Mesenteric fat pad (tissue), 1 donor: ENCODE measurements around the gene GRIP1. TPM values are rescaled to one million over a fixed set of nuclear protein-coding genes. Genes with fewer than 3 reads are reported as not detected.

Experiments
- DNase-seq: peaks from one replicate; pipeline ENCODE4 v3.0.0-alpha.2; 2020; ENCODE audit warnings: low spot score
- total RNA-seq: library from RNA; stranded (reverse); fragmentation: NEBNext Ultra II Directional; extraction: Animal tissue kit (Norgen Biotek cat#: 25700); gene quantifications from one replicate; pipeline ENCODE4 v1.2.1, GENCODE V29; 2021
- donor health status: DM: yes; HTN: yes; CAD: no.

Gene GRIP1
- total RNA-seq, 1 donor from 2014 or later, result 1.6 TPM

- DNase-seq, result no peak
These were observed 281.1 kb downstream of the GRIP1 start for GRCh38 chr12:66397574-66398290.

DNA sequence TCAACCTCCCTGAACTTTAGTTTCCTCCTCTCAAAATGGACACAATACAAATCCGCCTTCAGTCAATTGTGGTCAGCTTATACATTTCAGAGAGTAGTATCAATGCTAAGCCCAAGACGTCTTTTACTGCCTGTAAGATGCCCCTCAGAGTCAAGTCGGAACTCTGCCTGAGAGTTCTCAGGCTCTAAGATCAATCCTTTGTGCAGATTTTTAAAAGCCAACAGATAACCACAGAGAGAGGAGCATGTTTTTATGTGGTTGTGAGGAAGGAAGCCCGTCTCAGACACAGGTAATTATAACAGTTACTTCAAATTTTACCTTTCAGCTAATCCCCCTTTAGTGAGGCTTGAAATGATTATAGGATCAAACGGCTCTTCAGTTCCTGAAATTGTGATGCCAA lies 285.0 kb downstream of the GRIP1 start:
- DNase-seq, result no peak

DNA sequence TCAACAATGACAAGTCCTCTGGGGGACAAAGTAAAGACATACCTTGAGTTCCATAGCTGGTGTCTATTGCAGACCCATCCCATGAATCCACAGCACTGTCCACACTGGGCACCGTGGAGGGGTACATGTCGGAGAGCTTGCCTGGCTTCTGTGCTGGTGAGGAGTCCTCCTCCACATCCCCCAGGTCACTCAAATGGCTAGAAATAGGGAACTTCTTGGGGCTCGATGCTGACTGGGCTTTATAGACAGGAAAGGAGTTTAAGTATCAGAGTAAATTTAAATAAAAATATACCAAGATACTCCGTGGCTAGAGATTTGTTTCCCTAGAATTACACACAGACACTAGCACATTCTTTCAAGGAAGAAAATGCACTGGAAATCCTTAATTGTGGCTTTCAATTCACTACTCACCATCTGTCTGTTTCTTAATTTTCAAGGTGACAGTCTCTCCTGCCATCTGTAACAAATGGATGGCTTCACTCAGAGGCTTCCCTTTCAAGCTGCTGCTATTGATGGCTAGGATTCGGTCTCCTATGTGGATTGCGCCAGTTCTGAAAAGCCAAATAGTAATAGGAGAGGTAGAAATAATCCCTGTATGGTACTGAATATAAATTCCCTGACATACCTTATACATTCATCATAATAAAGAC lies 286.5 kb downstream of the GRIP1 start:
- DNase-seq, result no peak

GRCh38 chr12:66388517-66388916 lies 290.4 kb downstream of the GRIP1 start:
- DNase-seq, result no peak

DNA sequence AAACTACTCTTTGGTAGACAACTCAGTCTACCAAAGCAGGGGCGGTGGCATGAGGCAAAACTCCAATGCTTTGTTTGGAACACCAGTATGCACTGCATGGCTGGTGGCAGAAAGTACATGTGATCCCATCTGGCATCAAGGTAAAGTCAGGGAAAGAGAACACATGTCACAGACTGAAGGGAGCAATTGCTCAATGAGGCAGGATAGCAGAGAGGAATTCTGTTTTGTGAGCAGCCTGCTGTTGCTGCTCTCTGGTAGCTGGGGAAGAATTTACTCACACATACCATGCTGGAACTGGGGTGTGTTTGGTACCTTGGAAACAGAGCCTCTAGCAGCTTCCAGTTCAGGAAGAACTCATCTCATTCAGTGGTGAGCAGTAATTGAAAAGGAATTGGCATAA lies 291.8 kb downstream of the GRIP1 start:
- DNase-seq, result no peak

DNA sequence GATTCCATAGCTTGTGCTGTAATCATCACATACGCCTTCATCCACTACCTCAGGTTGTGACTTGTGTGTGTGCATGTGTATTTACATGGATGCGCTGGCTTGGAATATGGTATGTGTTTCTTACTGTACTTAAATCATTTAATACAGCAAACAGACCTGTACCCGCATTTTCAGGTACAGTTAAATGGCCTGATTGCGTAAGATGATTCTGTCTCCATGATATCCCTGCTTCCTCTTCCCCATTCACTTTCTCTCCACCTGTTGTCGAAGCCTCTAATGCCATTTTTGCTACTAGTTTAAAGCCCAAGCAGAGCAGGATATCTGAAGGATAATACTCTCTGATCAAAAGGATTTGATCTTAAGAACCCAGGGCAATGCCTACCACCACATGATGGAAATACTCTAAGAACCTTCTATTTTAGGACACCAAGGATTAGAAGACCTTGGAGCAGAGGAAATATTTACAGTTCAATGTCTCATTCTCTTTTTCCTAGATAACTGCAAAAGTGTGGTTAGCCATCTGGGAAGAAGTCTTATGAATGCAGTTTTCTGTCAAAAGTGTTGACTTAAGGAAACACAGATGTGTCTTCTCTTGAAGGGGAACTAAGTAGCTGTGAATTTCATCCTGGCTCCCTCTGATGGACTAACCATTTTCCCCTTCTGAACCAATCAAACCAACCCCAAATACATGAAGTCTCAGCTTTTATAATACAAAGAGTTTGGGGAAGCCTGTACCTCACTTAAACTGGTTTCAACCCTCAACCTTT lies 297.9 kb downstream of the GRIP1 start:
- DNase-seq, result no peak

GRCh38 chr12:66379616-66380015 lies 299.3 kb downstream of the GRIP1 start:
- DNase-seq, result no peak

DNA sequence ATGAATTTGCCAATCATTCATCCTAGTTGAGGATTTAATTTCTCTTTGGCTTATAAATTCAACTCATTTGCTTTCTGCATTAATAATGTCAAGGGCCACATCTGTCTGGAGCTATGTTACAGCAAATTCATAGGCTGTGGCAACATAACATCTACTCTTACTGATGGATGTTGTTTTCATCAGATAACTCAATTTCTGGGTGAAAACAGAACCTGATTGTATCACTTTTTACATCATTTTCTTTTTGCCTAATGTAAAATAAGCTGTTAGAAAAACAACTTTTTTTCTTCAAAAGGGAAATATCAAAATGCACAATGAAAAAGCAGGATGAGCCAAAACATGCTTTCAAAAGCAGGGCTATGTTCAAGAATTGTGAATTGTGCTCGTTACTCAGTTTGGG lies 303.3 kb downstream of the GRIP1 start:
- no peak for DNase-seq

- no peak for DNase-seq
These were observed 306.9 kb downstream of the GRIP1 start for GRCh38 chr12:66371982-66372381.

- DNase-seq, result no peak
These were observed 311.7 kb downstream of the GRIP1 start for GRCh38 chr12:66367015-66367667.

- DNase-seq, result no peak
These were observed 313.0 kb downstream of the GRIP1 start for GRCh38 chr12:66365718-66366490.

DNA sequence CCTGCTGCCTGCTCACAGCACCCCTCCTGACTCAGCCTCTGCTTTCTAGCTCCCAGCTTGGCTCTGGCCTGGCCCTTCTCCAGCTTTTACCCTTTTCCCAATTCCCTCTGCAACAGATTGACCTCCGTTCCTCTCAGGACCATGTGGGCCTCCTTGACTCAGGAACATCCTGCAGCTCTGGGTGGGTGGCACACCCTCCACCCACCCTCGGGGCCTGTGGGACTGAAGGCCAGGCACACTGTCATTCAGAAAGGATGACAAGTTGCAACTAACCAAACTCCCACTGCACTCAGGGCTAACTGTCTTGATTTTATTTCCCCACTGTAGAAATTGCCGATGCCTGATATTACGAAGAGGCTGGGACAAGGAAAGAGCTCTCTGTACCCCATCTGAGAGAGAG lies 317.2 kb downstream of the GRIP1 start:
- no peak for DNase-seq

DNA sequence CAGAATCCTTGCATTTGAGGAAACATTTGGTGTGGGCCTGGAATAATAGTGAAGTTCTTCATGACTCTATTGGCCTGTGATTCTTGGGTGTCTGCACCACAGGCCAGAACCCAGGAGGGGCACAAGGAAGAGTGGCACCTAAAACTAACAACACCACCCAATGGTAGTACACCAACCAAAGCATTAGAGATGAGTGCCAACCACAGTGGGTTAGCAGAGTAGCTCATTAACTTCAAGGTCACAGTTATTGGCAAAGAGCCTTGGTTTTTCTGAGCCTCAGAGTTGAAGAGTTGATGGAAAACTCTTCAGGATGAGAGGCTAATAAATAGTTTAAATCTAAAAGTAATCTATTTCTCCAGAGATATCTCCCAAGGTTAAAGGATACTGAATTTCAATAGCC lies 319.6 kb downstream of the GRIP1 start:
- DNase-seq, result no peak

DNA sequence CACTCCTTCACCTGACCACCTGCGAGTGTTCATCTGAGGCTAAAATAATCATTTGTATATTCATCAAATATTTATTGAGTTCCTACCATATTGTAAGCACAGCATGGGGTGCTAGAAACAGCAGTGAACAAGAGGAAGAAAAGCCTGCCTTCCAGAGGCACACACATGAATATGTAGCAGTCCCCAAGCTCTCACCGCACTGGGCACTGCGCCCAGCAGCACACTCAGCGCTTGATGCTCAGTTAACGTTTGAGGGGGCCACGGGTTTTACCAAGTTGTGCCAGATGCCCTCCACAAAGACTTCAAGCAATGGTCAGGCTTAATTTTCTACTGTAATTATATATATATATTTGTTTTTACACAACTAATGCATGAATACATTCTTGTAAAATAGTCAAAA lies 324.6 kb downstream of the GRIP1 start:
- DNase-seq, result no peak

DNA sequence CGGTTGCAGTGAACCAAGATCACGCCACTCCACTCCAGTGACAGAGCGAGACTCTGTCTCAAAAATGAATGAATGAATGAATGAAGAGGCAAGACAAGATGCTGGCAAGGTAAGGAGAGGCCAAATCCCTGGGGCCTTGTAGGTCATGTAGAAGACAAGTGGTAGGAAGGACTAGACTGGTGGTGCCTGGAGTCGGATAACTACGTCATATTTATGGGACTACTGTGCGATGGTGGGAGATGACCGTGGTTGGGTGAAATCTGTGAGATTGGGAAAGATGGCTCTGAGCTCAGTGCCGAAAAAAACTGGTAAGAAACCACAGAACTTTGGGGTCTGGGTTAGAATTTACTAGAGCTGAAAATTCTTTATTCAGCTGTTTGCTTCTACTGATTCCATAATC lies 326.0 kb downstream of the GRIP1 start:
- no peak for DNase-seq

- no peak for DNase-seq
These were observed 326.7 kb downstream of the GRIP1 start for GRCh38 chr12:66352197-66352596.

DNA sequence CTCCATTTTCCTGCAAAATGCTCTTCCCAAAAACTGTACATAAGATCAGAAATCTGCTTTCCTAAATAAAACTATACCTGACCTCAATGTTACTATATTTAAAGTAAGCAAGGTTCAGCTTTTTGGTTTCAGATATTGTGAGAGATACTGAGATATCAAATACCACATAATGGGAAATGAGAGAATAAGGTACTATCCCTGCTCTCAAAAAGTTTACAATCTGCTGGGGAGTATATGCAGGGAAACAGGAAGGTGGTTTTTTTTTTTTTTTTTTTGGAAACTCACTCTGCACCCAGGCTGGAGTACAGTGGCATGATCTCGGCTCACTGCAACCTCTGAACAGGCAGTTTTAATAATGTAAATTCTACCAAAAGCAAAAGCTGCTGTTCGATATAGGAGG lies 327.6 kb downstream of the GRIP1 start:
- DNase-seq, result no peak

GRCh38 chr12:66345956-66346355 lies 332.9 kb downstream of the GRIP1 start:
- no peak for DNase-seq

DNA sequence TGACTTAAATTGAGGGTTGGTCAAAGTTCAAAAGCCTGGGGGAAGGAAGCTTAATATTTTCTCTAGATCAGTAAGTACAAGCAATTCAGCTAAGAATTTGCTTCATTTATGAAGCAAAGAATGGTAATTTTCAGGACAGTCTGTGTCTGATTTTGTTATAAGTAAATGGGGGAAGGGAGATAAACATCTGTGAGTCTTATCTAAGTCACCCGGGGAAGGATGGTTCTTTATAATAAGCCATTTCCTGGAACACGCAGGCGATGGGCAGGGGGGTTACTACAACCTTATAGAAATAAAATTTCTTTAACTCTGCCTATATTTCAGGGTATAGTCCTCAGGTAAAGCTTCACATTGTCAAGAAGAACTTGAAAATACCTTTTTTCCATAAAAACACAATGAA lies 333.7 kb downstream of the GRIP1 start:
- no peak for DNase-seq

DNA sequence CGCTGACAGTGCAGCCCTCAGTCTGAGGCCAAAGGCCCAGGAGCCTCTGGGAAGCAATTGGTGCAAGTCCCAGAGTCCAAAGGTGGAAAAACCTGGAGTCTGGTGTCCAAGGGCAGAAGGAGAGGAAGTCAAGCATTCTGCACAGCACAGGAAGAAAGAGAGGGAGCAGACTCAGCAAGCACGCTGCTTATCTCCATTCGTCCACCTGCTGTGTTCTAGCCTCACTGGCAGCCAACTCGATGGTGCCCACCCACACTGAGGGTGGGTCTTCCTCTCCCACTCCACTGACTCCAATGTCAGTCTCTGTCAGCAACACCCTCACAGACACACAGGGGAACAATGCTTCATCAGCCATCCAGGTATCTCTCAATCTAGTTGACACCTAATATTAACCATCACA lies 337.8 kb downstream of the GRIP1 start:
- DNase-seq, result no peak

DNA sequence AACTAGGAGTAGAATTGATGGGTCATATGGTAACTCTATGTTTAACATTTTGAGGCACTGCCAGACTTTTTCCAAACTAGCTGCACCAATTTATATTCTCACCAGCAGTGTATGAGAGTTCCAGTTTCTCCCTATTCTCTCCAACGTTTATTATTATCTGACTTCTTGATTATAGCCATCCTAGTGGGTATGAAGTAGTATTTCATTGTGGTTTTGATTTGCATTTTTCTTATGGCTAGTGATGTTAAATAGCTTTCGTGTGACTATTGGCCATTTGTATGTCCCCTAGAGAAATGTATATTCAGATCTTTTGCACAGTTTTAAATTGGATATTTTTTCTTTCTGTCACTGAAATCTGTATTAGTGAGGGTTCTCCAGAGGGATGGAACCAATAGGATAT lies 338.7 kb downstream of the GRIP1 start:
- no peak for DNase-seq
